ENCODE data around the gene PACSIN2.

PACSIN2 gene

GRCh38 chr22:42991010-42991651, 23.8 kb downstream of the PACSIN2 start:
- H2AFZ ChIP-seq (ENCODE audit: low read depth, low read length, severe bottlenecking) = no peak overlapping the region
- no peaks in the 10 kb centered on the region for H3K27me3 ChIP-seq (ENCODE audit: low read length)
- no peak overlapping the region for H3K9ac ChIP-seq (ENCODE audit: low read length)
- no peak overlapping the region for H3K4me2 ChIP-seq (ENCODE audit: low read depth, low read length, poor library complexity, severe bottlenecking)
- H4K20me1 ChIP-seq (ENCODE audit: low read depth, low read length) = peaks cover 18% of the 10 kb centered on the region; the same call in 1 of the 2 replicates
- peaks cover 48% of the 10 kb centered on the region for H3K79me2 ChIP-seq (ENCODE audit: insufficient read depth, low read length)
- no peaks in the 10 kb centered on the region for H3K36me3 ChIP-seq (ENCODE audit: low read length)
- H3K27ac ChIP-seq (ENCODE audit: low read depth, low read length) = no peak overlapping the region
- no peaks in the 10 kb centered on the region for H3K9me3 ChIP-seq (ENCODE audit: insufficient read depth, low read length)
- H3K4me3 ChIP-seq (ENCODE audit: insufficient read depth, low read length, poor library complexity, severe bottlenecking) = no peak overlapping the region
- no peaks in the 10 kb centered on the region for H3K9me2 ChIP-seq (replicated peaks; ENCODE audit: insufficient read depth, low read length)
- H3F3A ChIP-seq (ENCODE audit: insufficient read depth) = no peaks in the 10 kb centered on the region
- TF ChIP-seq CTCF (IDR thresholded peaks at IDR 0.05; ENCODE audit: insufficient read depth, low read length, poor library complexity, severe bottlenecking) (no peak), EZH2phosphoT487 (conservative IDR thresholded peaks at IDR 0.05; ENCODE audit: low read length) (no peak)

GRCh38 chr22:42990131-42990838, 24.7 kb downstream of the PACSIN2 start:
- TF ChIP-seq EZH2phosphoT487 (conservative IDR thresholded peaks at IDR 0.05; ENCODE audit: low read length) (no peak), CTCF (IDR thresholded peaks at IDR 0.05; ENCODE audit: insufficient read depth, low read length, poor library complexity, severe bottlenecking) (no peak)
- Histone ChIP-seq H3K27ac (ENCODE audit: low read depth, low read length) (no peak overlapping the region), H3K4me3 (ENCODE audit: insufficient read depth, low read length, poor library complexity, severe bottlenecking) (no peak overlapping the region), H3F3A (ENCODE audit: insufficient read depth) (no peaks in the 10 kb centered on the region), H3K9ac (ENCODE audit: low read length) (no peak overlapping the region), H2AFZ (ENCODE audit: low read depth, low read length, severe bottlenecking) (no peak overlapping the region), H3K27me3 (ENCODE audit: low read length) (no peaks in the 10 kb centered on the region), H3K4me2 (ENCODE audit: low read depth, low read length, poor library complexity, severe bottlenecking) (no peak overlapping the region), H3K9me2 (replicated peaks; ENCODE audit: insufficient read depth, low read length) (no peaks in the 10 kb centered on the region), H4K20me1 (ENCODE audit: low read depth, low read length) (peaks cover 18% of the 10 kb centered on the region; the same call in 1 of the 2 replicates), H3K36me3 (ENCODE audit: low read length) (no peaks in the 10 kb centered on the region), H3K79me2 (ENCODE audit: insufficient read depth, low read length) (peaks cover 47% of the 10 kb centered on the region), H3K9me3 (ENCODE audit: insufficient read depth, low read length) (no peaks in the 10 kb centered on the region)

DNA sequence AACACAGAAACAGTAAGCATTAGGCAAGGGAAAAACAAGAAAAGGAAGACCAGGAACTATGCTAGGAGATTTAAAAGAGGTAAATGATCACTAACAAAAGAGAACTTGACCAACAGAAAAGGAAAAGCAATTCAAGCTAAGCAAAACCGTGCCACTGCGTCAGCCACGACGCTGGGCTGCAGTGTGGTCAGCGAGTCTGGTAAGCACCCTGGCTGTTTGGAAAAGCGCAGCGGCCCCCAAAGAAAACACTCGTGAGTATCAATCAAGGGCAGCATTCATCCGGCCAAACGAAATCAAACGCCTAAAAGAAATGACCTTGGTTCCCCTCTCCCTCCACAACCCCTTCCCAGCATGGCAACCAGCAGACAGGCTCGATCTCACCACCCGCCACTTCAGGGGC, 28.8 kb downstream of the PACSIN2 start:
- Histone ChIP-seq H3K9ac (ENCODE audit: low read length) (no peak overlapping the region), H3K4me2 (ENCODE audit: low read depth, low read length, poor library complexity, severe bottlenecking) (no peak overlapping the region), H3K79me2 (ENCODE audit: insufficient read depth, low read length) (peaks cover 26% of the 10 kb centered on the region), H3K27me3 (ENCODE audit: low read length) (no peaks in the 10 kb centered on the region), H3K9me2 (replicated peaks; ENCODE audit: insufficient read depth, low read length) (no peaks in the 10 kb centered on the region), H3K4me3 (ENCODE audit: insufficient read depth, low read length, poor library complexity, severe bottlenecking) (no peak overlapping the region), H3F3A (ENCODE audit: insufficient read depth) (no peaks in the 10 kb centered on the region), H3K36me3 (ENCODE audit: low read length) (no peaks in the 10 kb centered on the region), H4K20me1 (ENCODE audit: low read depth, low read length) (peaks cover 11% of the 10 kb centered on the region; the same call in 1 of the 2 replicates), H3K27ac (ENCODE audit: low read depth, low read length) (no peak overlapping the region), H3K9me3 (ENCODE audit: insufficient read depth, low read length) (no peaks in the 10 kb centered on the region), H2AFZ (ENCODE audit: low read depth, low read length, severe bottlenecking) (no peak overlapping the region)
- TF ChIP-seq CTCF (IDR thresholded peaks at IDR 0.05; ENCODE audit: insufficient read depth, low read length, poor library complexity, severe bottlenecking) (no peak), EZH2phosphoT487 (conservative IDR thresholded peaks at IDR 0.05; ENCODE audit: low read length) (no peak)
